Aorta (tissue), 5 donors: ENCODE data around the gene INPP5E. TPM values are rescaled to one million over a fixed set of nuclear protein-coding genes. Genes with fewer than 3 reads are reported as not detected.

ENCODE experiments used
- ATAC-seq: fragments of 200-7000 bp; cut with Tn5 transposase; one replicate; pipeline ENCODE4 v1.9.1; 2022; ENCODE audit warnings: moderate library complexity; ENCODE audit not compliant: low FRiP score
- DNase-seq, 2 donors: peaks; one replicate each; pipeline ENCODE4 v3.0.0-alpha.2; 2020
- H3K27ac ChIP-seq, 2 donors: one replicate each; pipeline ENCODE4 v1.5.1; 2013; ENCODE audit warnings: low read length in 2 of 2, mild to moderate bottlenecking in 2 of 2, moderate library complexity in 2 of 2, control low read depth in 1 of 2, inconsistent platforms in 1 of 2, low read depth in 1 of 2
- H3K27me3 ChIP-seq, 2 donors: one replicate each; pipeline ENCODE4 v1.6.1; 2013; ENCODE audit warnings: control low read depth in 1 of 2, low read length in 1 of 2, mild to moderate bottlenecking in 1 of 2, moderate library complexity in 1 of 2; ENCODE audit not compliant: insufficient read depth in 2 of 2, control insufficient read depth in 1 of 2
- H3K36me3 ChIP-seq, 2 donors: one replicate each; pipeline ENCODE4 v1.6.1; 2013; ENCODE audit warnings: control low read depth in 1 of 2, low read length in 1 of 2, mild to moderate bottlenecking in 1 of 2; ENCODE audit not compliant: insufficient read depth in 2 of 2, control insufficient read depth in 1 of 2
- H3K4me1 ChIP-seq, 2 donors: one replicate each; pipeline ENCODE4 v1.6.1; 2013; ENCODE audit warnings: low read length in 2 of 2, control low read depth in 1 of 2, mild to moderate bottlenecking in 1 of 2, moderate library complexity in 1 of 2; ENCODE audit not compliant: insufficient read depth in 2 of 2, control insufficient read depth in 1 of 2
- H3K4me3 ChIP-seq, 2 donors: one replicate each; pipeline ENCODE4 v1.5.1; 2013; ENCODE audit warnings: low read length in 2 of 2, control low read depth in 1 of 2, mild to moderate bottlenecking in 1 of 2
- H3K9me3 ChIP-seq: one replicate; pipeline ENCODE4 v1.6.1; 2013; ENCODE audit warnings: mild to moderate bottlenecking, low read length; ENCODE audit not compliant: control insufficient read depth
- WGBS, 2 donors: extraction: QIAGEN DNeasy Blood & Tissue Kit; methylation state at CpG; one replicate each; pipeline ENCODE4 v1.1.7; 2013; 5-methylcytosine and 5-hydroxymethylcytosine counted together
- intact Hi-C, 2 donors: fragments of 100-400 bp; cut with DNase I; formaldehyde crosslinking; loops; one replicate each; pipeline versions ENCODE4 v1.14.2 to v1.15.0; 2022
- polyA plus RNA-seq, 2 donors: library from polyadenylated mRNA; stranded (reverse); fragments of 200-250 nt; gene quantifications; one replicate each; pipeline ENCODE4 v1.2.3, GENCODE V29; 2013
- total RNA-seq, 2 donors: library from RNA; stranded (reverse); fragmentation: NEBNext Ultra II Directional; extraction: Animal tissue kit (Norgen Biotek cat#: 25700); gene quantifications; one replicate each; pipeline ENCODE4 v1.2.1, GENCODE V29; 2021
- donor health status: healthy with polysubstance abuse.
- donor health status: Bipolar disorder and iron deficiency.
- donor health status: DM: no; HTN: no; CAD: no.
- donor health status: DM: no; HTN: no; CAD: no.
- donor health status: DM: yes; HTN: yes; CAD: no.

The INPP5E gene
- total and polyA plus RNA-seq, 4 donors: 2.8 to 15.6 (median 11.7) TPM

GRCh38 chr9:136443687-136444086, 4.0 kb upstream of the INPP5E start:
- intact Hi-C loops: no loop called here
- ATAC-seq (no peak), DNase-seq (no peak)
- H3K4me3 ChIP-seq: no peak overlapping the region
- H3K36me3 ChIP-seq: peaks cover 0 to 10% of the 10 kb centered on the region in 2 donors
- no peak overlapping the region for H3K27ac ChIP-seq
- H3K27me3 ChIP-seq: no peaks in the 10 kb centered on the region
- H3K4me1 ChIP-seq: no peaks in the 10 kb centered on the region
- H3K9me3 ChIP-seq: no peaks in the 10 kb centered on the region
- WGBS, 2 donors: 92% methylated on average over 7 of the region's 7 CpGs

- no peak overlapping the region for H3K4me3 ChIP-seq
- H3K9me3 ChIP-seq: no peaks in the 10 kb centered on the region
- intact Hi-C loops: no loop called here
- H3K27me3 ChIP-seq: no peaks in the 10 kb centered on the region
- DNase-seq (no peak), ATAC-seq (no peak)
- no peaks in the 10 kb centered on the region for H3K4me1 ChIP-seq
- H3K36me3 ChIP-seq: peaks cover 0 to 10% of the 10 kb centered on the region in 2 donors
- H3K27ac ChIP-seq: no peak overlapping the region
- 89 to 92% methylated on average over 13 to 15 of the region's 15 CpGs for WGBS, 2 donors
Measured at GRCh38 chr9:136443087-136443486, 3.4 kb upstream of the INPP5E start.

- 70 to 78% methylated on average over 5 of the region's 5 CpGs for WGBS, 2 donors
- Histone ChIP-seq H3K27me3 (no peaks in the 10 kb centered on the region), H3K36me3 (peaks cover 0 to 8% of the 10 kb centered on the region in 2 donors), H3K27ac (no peak overlapping the region), H3K9me3 (no peaks in the 10 kb centered on the region), H3K4me3 (no peak overlapping the region), H3K4me1 (no peaks in the 10 kb centered on the region)
- no peak for ATAC-seq
- no peak for DNase-seq
- intact Hi-C loops: no loop called here
Measured at GRCh38 chr9:136442265-136442664, 2.6 kb upstream of the INPP5E start.

- intact Hi-C loops: no loop called here
- Histone ChIP-seq H3K9me3 (no peaks in the 10 kb centered on the region), H3K27ac (no peak overlapping the region), H3K36me3 (peaks cover 0 to 6% of the 10 kb centered on the region in 2 donors), H3K27me3 (no peaks in the 10 kb centered on the region), H3K4me1 (no peaks in the 10 kb centered on the region), H3K4me3 (no peak overlapping the region)
- WGBS, 2 donors: 77 to 78% methylated on average over 17 of the region's 17 CpGs
- DNase-seq (no peak), ATAC-seq (no peak)
Measured at GRCh38 chr9:136441681-136442245, 2.1 kb upstream of the INPP5E start.

- DNase-seq: no peak
- no peak overlapping the region for H3K27ac ChIP-seq
- peaks cover 0 to 4% of the 10 kb centered on the region in 2 donors for H3K36me3 ChIP-seq
- H3K9me3 ChIP-seq: no peaks in the 10 kb centered on the region
- intact Hi-C loops: no loop called here
- H3K4me3 ChIP-seq: no peak overlapping the region
- H3K4me1 ChIP-seq: no peaks in the 10 kb centered on the region
- no peaks in the 10 kb centered on the region for H3K27me3 ChIP-seq
- no peak for ATAC-seq
- WGBS, 2 donors: 88 to 91% methylated on average over 15 of the region's 15 CpGs
Measured at GRCh38 chr9:136441191-136441680, 1.6 kb upstream of the INPP5E start.

- WGBS, 2 donors: 0 to 1% methylated on average over 73 to 91 of the region's 91 CpGs
- Histone ChIP-seq H3K27me3 (no peaks in the 10 kb centered on the region), H3K4me1 (no peaks in the 10 kb centered on the region), H3K9me3 (no peaks in the 10 kb centered on the region), H3K36me3 (peaks cover 0 to 2% of the 10 kb centered on the region in 2 donors), H3K4me3 (peak overlapping the region; percentile 83 to 93), H3K27ac (no peak overlapping the region)
- DNase-seq: no peak
- intact Hi-C loops: no loop called here
- ATAC-seq: peak; percentile 19
Measured at GRCh38 chr9:136438548-136439480, 831 bp downstream of the INPP5E start.

GRCh38 chr9:136437839-136438547, 1.7 kb downstream of the INPP5E start:
- H3K27ac ChIP-seq: no peak overlapping the region
- no peak for DNase-seq
- H3K4me3 ChIP-seq: peak overlapping the region; percentile 83 to 93
- ATAC-seq: no peak
- intact Hi-C loops: no loop called here
- no peaks in the 10 kb centered on the region for H3K9me3 ChIP-seq
- H3K36me3 ChIP-seq: peaks cover 0 to 2% of the 10 kb centered on the region in 2 donors
- H3K4me1 ChIP-seq: no peaks in the 10 kb centered on the region
- 50% methylated on average over 37 of the region's 37 CpGs for WGBS, 2 donors
- no peaks in the 10 kb centered on the region for H3K27me3 ChIP-seq

GRCh38 chr9:136437430-136437829, 2.2 kb downstream of the INPP5E start:
- H3K27me3 ChIP-seq: no peaks in the 10 kb centered on the region
- no peak for ATAC-seq
- intact Hi-C loops: no loop called here
- H3K36me3 ChIP-seq: peaks cover 0 to 2% of the 10 kb centered on the region in 2 donors
- H3K4me3 ChIP-seq: no peak overlapping the region
- no peak overlapping the region for H3K27ac ChIP-seq
- no peak for DNase-seq
- WGBS, 2 donors: 67 to 72% methylated on average over 8 of the region's 8 CpGs
- H3K9me3 ChIP-seq: no peaks in the 10 kb centered on the region
- no peaks in the 10 kb centered on the region for H3K4me1 ChIP-seq
